Measurements from ENCODE around the gene PPM1A. TPM values are rescaled to one million over a fixed set of nuclear protein-coding genes. Genes with fewer than 3 reads are reported as not detected.

The PPM1A gene
- total and polyA plus RNA-seq, 9 of the 15 experiments (the other 6 are each of a cell fraction or from before 2014, with no cell fraction given), result 5.5 to 23.9 (median 15.2) TPM

DNA sequence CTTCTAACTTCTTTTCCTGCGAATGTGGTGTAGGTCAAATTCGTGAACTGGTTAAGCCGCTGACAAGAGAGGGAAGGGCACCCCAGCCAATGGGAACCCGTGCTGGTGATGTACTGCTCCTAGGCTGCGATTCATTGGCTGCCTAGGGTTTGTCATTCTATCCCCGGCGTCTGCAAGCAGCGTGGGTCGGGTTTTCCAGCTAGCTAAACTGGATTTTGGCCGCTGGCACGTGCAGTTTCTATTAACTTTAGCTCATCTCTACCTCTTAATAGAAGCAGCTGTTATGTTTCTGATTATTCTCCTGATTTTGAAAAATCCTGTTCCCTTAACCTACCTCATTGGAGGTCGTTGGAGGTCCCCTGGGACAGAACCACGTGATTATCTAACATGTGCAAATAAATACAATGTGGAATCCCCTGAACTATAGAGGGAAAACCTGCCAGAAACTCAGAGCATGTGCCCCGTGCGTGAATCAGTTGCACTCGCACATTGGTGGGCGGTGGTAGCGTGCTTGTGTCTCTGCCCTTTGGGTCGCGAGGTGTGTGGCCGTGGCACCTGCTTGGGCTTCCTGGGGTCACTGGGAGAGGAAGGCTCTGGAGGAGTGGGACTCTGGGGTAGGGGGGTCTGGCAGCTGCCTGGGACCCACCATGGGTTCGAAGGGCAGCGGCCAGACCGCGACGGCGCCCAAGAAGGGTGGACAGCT is 876 bp upstream of the PPM1A start (continued):
- TF ChIP-seq, protein P1, sequence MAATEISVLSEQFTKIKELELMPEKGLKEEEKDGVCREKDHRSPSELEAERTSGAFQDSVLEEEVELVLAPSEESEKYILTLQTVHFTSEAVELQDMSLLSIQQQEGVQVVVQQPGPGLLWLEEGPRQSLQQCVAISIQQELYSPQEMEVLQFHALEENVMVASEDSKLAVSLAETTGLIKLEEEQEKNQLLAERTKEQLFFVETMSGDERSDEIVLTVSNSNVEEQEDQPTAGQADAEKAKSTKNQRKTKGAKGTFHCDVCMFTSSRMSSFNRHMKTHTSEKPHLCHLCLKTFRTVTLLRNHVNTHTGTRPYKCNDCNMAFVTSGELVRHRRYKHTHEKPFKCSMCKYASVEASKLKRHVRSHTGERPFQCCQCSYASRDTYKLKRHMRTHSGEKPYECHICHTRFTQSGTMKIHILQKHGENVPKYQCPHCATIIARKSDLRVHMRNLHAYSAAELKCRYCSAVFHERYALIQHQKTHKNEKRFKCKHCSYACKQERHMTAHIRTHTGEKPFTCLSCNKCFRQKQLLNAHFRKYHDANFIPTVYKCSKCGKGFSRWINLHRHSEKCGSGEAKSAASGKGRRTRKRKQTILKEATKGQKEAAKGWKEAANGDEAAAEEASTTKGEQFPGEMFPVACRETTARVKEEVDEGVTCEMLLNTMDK (IDR thresholded peaks at IDR 0.05; ENCODE audit: borderline replicate concordance, insufficient read depth, low read depth, low read length, poor library complexity, severe bottlenecking), result no peak
- no peak for TF ChIP-seq FOSL1 (tag; conservative IDR thresholded peaks at IDR 0.05)
- TF ChIP-seq FOS (IDR thresholded peaks at IDR 0.05; ENCODE audit: extremely low read depth, insufficient read length), result peak; percentile 78
- TF ChIP-seq, protein P2, sequence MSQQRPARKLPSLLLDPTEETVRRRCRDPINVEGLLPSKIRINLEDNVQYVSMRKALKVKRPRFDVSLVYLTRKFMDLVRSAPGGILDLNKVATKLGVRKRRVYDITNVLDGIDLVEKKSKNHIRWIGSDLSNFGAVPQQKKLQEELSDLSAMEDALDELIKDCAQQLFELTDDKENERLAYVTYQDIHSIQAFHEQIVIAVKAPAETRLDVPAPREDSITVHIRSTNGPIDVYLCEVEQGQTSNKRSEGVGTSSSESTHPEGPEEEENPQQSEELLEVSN (IDR thresholded peaks at IDR 0.05; ENCODE audit: borderline replicate concordance in 1 of 2, extremely low read depth in 1 of 2, insufficient read depth in 1 of 2, insufficient read length in 1 of 2, low read depth in 1 of 2, low read length in 1 of 2, poor library complexity in 1 of 2, severe bottlenecking in 1 of 2), result peak in 1 of 2 experiments; percentile 78
- TF ChIP-seq NFATC3 (IDR thresholded peaks at IDR 0.05), result no peak
- TF ChIP-seq, protein P3, sequence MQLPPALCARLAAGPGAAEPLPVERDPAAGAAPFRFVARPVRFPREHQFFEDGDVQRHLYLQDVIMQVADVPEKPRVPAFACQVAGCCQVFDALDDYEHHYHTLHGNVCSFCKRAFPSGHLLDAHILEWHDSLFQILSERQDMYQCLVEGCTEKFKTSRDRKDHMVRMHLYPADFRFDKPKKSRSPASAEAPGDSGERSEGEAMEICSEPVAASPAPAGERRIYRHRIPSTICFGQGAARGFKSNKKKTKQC (CRISPR knock-in tag; IDR thresholded peaks at IDR 0.05), result no peak
- peak; percentile 26 for TF ChIP-seq TAF1 (IDR thresholded peaks at IDR 0.05; ENCODE audit: control insufficient read depth, extremely low read depth, insufficient read depth, low read length, severe bottlenecking)
- TF ChIP-seq BHLHE40 (IDR thresholded peaks at IDR 0.05; ENCODE audit: low read length), result peak; percentile 86
- no peak for TF ChIP-seq YY1 (IDR thresholded peaks at IDR 0.05; ENCODE audit: borderline replicate concordance in 1 of 3, control insufficient read depth in 1 of 3, extremely low read depth in 1 of 3, insufficient read depth in 3 of 3, insufficient read length in 1 of 3, insufficient replicate concordance in 2 of 3, low read depth in 1 of 3, low read length in 2 of 3)
- TF ChIP-seq, protein P4, sequence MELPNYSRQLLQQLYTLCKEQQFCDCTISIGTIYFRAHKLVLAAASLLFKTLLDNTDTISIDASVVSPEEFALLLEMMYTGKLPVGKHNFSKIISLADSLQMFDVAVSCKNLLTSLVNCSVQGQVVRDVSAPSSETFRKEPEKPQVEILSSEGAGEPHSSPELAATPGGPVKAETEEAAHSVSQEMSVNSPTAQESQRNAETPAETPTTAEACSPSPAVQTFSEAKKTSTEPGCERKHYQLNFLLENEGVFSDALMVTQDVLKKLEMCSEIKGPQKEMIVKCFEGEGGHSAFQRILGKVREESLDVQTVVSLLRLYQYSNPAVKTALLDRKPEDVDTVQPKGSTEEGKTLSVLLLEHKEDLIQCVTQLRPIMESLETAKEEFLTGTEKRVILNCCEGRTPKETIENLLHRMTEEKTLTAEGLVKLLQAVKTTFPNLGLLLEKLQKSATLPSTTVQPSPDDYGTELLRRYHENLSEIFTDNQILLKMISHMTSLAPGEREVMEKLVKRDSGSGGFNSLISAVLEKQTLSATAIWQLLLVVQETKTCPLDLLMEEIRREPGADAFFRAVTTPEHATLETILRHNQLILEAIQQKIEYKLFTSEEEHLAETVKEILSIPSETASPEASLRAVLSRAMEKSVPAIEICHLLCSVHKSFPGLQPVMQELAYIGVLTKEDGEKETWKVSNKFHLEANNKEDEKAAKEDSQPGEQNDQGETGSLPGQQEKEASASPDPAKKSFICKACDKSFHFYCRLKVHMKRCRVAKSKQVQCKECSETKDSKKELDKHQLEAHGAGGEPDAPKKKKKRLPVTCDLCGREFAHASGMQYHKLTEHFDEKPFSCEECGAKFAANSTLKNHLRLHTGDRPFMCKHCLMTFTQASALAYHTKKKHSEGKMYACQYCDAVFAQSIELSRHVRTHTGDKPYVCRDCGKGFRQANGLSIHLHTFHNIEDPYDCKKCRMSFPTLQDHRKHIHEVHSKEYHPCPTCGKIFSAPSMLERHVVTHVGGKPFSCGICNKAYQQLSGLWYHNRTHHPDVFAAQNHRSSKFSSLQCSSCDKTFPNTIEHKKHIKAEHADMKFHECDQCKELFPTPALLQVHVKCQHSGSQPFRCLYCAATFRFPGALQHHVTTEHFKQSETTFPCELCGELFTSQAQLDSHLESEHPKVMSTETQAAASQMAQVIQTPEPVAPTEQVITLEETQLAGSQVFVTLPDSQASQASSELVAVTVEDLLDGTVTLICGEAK (IDR thresholded peaks at IDR 0.05), result peak; percentile 23; the same call in 1 of the 2 replicates
- TF ChIP-seq, protein P4 (CRISPR knock-in tag; IDR thresholded peaks at IDR 0.05), result no peak
- no peak for TF ChIP-seq NR2F6 (CRISPR knock-in tag; IDR thresholded peaks at IDR 0.05)

All from K562 (cell line).